Left lung (tissue), 10 donors: Measurements from ENCODE around the gene ARHGEF17. TPM values are rescaled to one million over a fixed set of nuclear protein-coding genes. Genes with fewer than 3 reads are reported as not detected.

Source experiments
- ATAC-seq: fragments of 200-7000 bp; cut with Tn5 transposase; one replicate; pipeline ENCODE4 v1.9.1; 2020; ENCODE audit warnings: moderate library complexity
- DNase-seq, 4 donors: peaks; one replicate each; pipeline ENCODE4 v3.0.0-alpha.2; 2013 to 2020
- H3K27ac ChIP-seq, 2 donors: fragments of 200-600 bp; sonication (generic) in 1 of 2; one replicate each; pipeline versions ENCODE4 v1.5.0 to v1.8.0; 2020 to 2021
- H3K27me3 ChIP-seq, 2 donors: fragments of 200-600 bp; sonication (generic) in 1 of 2; one replicate each; pipeline versions ENCODE4 v1.5.0 to v1.8.0; 2020 to 2021
- H3K36me3 ChIP-seq, 2 donors: fragments of 200-600 bp; sonication (generic) in 1 of 2; one replicate each; pipeline versions ENCODE4 v1.5.0 to v1.8.0; 2020 to 2021
- H3K4me1 ChIP-seq, 2 donors: fragments of 200-600 bp; one replicate each; pipeline ENCODE4 v1.8.0; 2021
- H3K4me3 ChIP-seq, 2 donors: fragments of 200-600 bp; sonication (generic) in 1 of 2; one replicate each; pipeline versions ENCODE4 v1.5.0 to v1.8.0; 2020 to 2021; ENCODE audit warnings: mild to moderate bottlenecking in 1 of 2
- H3K9me3 ChIP-seq, 2 donors: fragments of 200-600 bp; sonication (generic) in 1 of 2; one replicate each; pipeline versions ENCODE4 v1.5.0 to v1.8.0; 2020 to 2021
- CTCF ChIP-seq, 2 donors: fragments of 200-600 bp; sonication (generic) in 1 of 2; IDR thresholded peaks; one replicate each; pipeline versions ENCODE4 v1.5.0 to v1.8.0; 2021; ENCODE audit warnings: antibody characterized with exemption in 2 of 2
- intact Hi-C, 2 donors: fragments of 100-400 bp; cut with DNase I; formaldehyde crosslinking; loops; one replicate each; pipeline versions ENCODE4 v1.11.2 to v1.14.2; 2022
- polyA plus RNA-seq, 6 donors: library from polyadenylated mRNA; unstranded; fragments of 120-200 nt; gene quantifications; one replicate each; pipeline ENCODE4 v1.2.1, GENCODE V29; 2013; ENCODE audit not compliant: insufficient read length in 6 of 6
- total RNA-seq, 2 donors: library from RNA; stranded (reverse); fragmentation: NEBNext Ultra II Directional; extraction: Animal tissue kit (Norgen Biotek cat#: 25700); gene quantifications; one replicate each; pipeline ENCODE4 v1.2.1, GENCODE V29; 2021
- donor health status: DM: no; HTN: yes; CAD: no.
- donor health status: DM: no; HTN: no; CAD: no.

ARHGEF17 gene
- total and polyA plus RNA-seq, 8 donors: 56.3 to 95.8 (median 82.8) TPM

GRCh38 chr11:73396985-73397384 lies 88.9 kb downstream of the ARHGEF17 start:
- H3K9me3 ChIP-seq: no peaks in the 10 kb centered on the region
- peaks cover 0 to 19% of the 10 kb centered on the region in 2 donors for H3K4me1 ChIP-seq
- no peak overlapping the region for H3K27ac ChIP-seq
- ATAC-seq (peak; percentile 63), DNase-seq (no peak)
- peaks cover 0 to 83% of the 10 kb centered on the region in 2 donors for H3K36me3 ChIP-seq
- H3K4me3 ChIP-seq: no peak overlapping the region
- no peaks in the 10 kb centered on the region for H3K27me3 ChIP-seq
- TF ChIP-seq CTCF (IDR thresholded peaks at IDR 0.05): no peak
- intact Hi-C loops: loop anchor here in 1 of 2 donors (10.0 kb wide), 1 partner anchor 258 kb away; no protein-coding TSS in a partner anchor

- Histone ChIP-seq H3K36me3 (peaks cover 0 to 82% of the 10 kb centered on the region in 2 donors), H3K27me3 (no peaks in the 10 kb centered on the region), H3K4me1 (peaks cover 0 to 13% of the 10 kb centered on the region in 2 donors), H3K27ac (no peak overlapping the region), H3K4me3 (no peak overlapping the region), H3K9me3 (no peaks in the 10 kb centered on the region)
- DNase-seq: peak in 1 of 4 donors; percentile 42
- intact Hi-C loops: loop anchor here in 1 of 2 donors (10.0 kb wide), 1 partner anchor 257 kb away; no protein-coding TSS in a partner anchor
- no peak for TF ChIP-seq CTCF (IDR thresholded peaks at IDR 0.05)
- ATAC-seq: no peak
These were observed 89.5 kb downstream of the ARHGEF17 start for GRCh38 chr11:73397468-73398131.

DNA sequence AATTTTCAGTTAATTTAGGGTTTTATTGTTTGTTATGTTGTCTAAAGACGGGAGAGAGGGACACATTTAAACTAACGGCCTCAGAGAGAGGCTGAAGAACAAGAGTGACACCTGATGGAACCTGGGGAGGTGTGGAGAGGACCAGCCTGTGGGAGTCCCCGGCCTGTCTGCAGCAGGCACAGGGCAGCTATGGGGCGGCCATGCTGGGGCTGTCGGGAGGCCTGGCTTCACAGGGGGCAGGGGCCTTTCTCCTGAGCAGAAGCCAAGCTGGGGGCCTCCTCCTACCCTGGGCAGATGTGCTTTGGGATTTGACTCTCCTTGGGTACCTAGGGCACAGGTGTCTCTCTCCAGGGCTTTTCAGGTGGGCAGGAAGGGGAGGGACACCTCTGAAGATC lies 90.1 kb downstream of the ARHGEF17 start:
- intact Hi-C loops: loop anchor here in 1 of 2 donors (10.0 kb wide), 1 partner anchor 257 kb away; no protein-coding TSS in a partner anchor
- H3K9me3 ChIP-seq: no peaks in the 10 kb centered on the region
- no peak overlapping the region for H3K4me3 ChIP-seq
- ATAC-seq (no peak), DNase-seq (no peak)
- TF ChIP-seq CTCF (IDR thresholded peaks at IDR 0.05): no peak
- no peaks in the 10 kb centered on the region for H3K27me3 ChIP-seq
- peaks cover 0 to 77% of the 10 kb centered on the region in 2 donors for H3K36me3 ChIP-seq
- H3K27ac ChIP-seq: no peak overlapping the region
- peaks cover 0 to 10% of the 10 kb centered on the region in 2 donors for H3K4me1 ChIP-seq

DNA sequence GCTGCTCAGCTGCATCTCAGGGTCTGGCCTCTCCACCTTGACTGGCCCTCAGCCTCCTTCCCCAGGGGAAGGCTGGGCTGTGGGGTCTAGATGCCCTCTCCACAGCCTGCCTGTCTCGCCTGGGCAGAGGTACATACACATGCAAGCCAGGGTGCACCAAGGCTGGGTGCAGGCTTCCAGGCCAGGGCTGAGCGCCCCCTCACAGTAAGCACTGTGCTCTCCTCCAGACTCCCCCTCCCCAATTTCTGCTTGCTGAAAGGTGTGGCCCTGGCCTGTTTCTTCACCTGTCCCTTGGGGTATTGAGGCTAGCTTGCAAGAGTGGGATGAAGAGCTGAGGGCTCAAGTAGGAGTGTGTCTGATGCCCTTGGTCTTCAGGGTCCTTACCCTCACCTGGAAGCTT lies 90.6 kb downstream of the ARHGEF17 start:
- intact Hi-C loops: loop anchor here in 1 of 2 donors (10.0 kb wide), 1 partner anchor 256 kb away; no protein-coding TSS in a partner anchor
- no peaks in the 10 kb centered on the region for H3K9me3 ChIP-seq
- DNase-seq (peak in 1 of 4 donors; percentile 71), ATAC-seq (no peak)
- no peaks in the 10 kb centered on the region for H3K27me3 ChIP-seq
- H3K36me3 ChIP-seq: peaks cover 0 to 71% of the 10 kb centered on the region in 2 donors
- no peak overlapping the region for H3K4me3 ChIP-seq
- peaks cover 0 to 11% of the 10 kb centered on the region in 2 donors for H3K4me1 ChIP-seq
- no peak for TF ChIP-seq CTCF (IDR thresholded peaks at IDR 0.05)
- H3K27ac ChIP-seq: no peak overlapping the region

- no peak for ATAC-seq
These were observed 91.1 kb downstream of the ARHGEF17 start for GRCh38 chr11:73399159-73399590.

More at GRCh38 chr11:73399159-73399590, 91.1 kb downstream of the ARHGEF17 start:
- no peak for TF ChIP-seq CTCF (IDR thresholded peaks at IDR 0.05)
- peaks cover 0 to 66% of the 10 kb centered on the region in 2 donors for H3K36me3 ChIP-seq
- no peak overlapping the region for H3K4me3 ChIP-seq
- peaks cover 0 to 15% of the 10 kb centered on the region in 2 donors for H3K4me1 ChIP-seq
- no peaks in the 10 kb centered on the region for H3K9me3 ChIP-seq
- H3K27me3 ChIP-seq: no peaks in the 10 kb centered on the region
- intact Hi-C loops: loop anchor here in 1 of 2 donors (10.0 kb wide), 1 partner anchor 256 kb away; no protein-coding TSS in a partner anchor
- DNase-seq: no peak
- H3K27ac ChIP-seq: no peak overlapping the region
